Duodenal mucosa (tissue), 2 donors: ENCODE measurements around the gene XYLT1.
A peak's percentile ranks its signal among the peaks of the same experiment; 100 is the strongest.
"Not testable (repeated sequence)": the region's sequence is repeated elsewhere in the genome, so short reads cannot be mapped to it uniquely, and the experiment has no call there.

Source experiments
- H3K27ac ChIP-seq: one replicate; pipeline ENCODE4 v1.7.0; 2013; ENCODE audit warnings: low read depth, low read length
- H3K27me3 ChIP-seq, 2 donors: one replicate each; pipeline ENCODE4 v1.7.0; 2013; ENCODE audit warnings: low read length in 2 of 2, control low read depth in 1 of 2; ENCODE audit not compliant: insufficient read depth in 2 of 2, control insufficient read depth in 1 of 2
- H3K36me3 ChIP-seq, 2 donors: one replicate each; pipeline ENCODE4 v1.7.0; 2013; ENCODE audit warnings: low read length in 2 of 2, control low read depth in 1 of 2; ENCODE audit not compliant: insufficient read depth in 2 of 2, control insufficient read depth in 1 of 2
- H3K4me1 ChIP-seq, 2 donors: one replicate each; pipeline ENCODE4 v1.7.0; 2013; ENCODE audit warnings: low read length in 2 of 2, control low read depth in 1 of 2; ENCODE audit not compliant: insufficient read depth in 2 of 2, control insufficient read depth in 1 of 2
- H3K4me3 ChIP-seq, 2 donors: one replicate each; pipeline ENCODE4 v1.7.0; 2013; ENCODE audit warnings: low read length in 2 of 2, low read depth in 1 of 2
- H3K9ac ChIP-seq, 2 donors: one replicate each; pipeline ENCODE4 v1.7.0; 2013; ENCODE audit warnings: low read length in 2 of 2, low read depth in 1 of 2
- H3K9me3 ChIP-seq, 2 donors: one replicate each; pipeline ENCODE4 v1.7.0; 2013; ENCODE audit warnings: low read length in 2 of 2, control low read depth in 1 of 2; ENCODE audit not compliant: control insufficient read depth in 1 of 2

XYLT1 gene

DNA sequence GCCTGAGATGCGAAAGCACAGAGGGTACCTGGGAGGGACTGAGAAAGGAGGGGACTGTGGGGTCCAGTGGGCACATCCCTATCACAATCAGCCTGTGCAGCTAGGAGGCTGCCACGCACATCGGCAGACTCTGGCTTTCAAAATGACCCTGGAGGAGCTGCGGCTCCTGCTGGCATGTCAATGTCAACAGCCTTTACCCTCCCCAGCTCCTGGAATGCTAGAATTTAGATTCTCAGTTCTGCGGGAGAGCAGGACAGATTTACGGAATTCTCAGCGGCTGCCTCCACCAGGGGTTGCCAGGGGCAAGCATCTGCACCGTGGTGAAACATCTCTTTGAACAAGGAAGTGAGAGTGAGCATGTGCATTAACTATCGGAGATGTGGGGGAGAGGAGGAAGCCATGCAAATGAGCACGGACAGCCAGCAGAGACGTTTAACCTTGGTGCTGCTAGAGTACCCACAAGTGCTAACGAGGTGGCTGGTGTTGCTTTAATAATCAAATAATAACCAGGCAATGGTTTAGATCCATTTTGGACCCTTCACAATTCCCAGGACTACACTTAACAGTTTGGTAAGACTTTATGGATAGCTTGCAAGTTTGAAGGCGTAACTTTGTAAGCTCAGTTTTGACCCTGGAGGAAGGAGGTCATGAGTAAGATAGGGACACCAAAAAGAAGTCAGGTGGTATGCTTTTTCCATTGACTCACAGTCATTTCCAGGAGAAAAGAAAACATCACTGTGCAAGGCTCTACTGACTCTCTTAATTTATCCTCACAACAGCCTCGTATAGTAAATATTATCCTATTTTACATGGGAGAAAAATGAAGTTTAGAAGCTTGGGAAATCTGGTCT is 54.1 kb downstream of the XYLT1 start:
- Histone ChIP-seq H3K9ac (peak overlapping the region; percentile 5 to 19), H3K4me3 (peak overlapping the region; percentile 42 to 48)

DNA sequence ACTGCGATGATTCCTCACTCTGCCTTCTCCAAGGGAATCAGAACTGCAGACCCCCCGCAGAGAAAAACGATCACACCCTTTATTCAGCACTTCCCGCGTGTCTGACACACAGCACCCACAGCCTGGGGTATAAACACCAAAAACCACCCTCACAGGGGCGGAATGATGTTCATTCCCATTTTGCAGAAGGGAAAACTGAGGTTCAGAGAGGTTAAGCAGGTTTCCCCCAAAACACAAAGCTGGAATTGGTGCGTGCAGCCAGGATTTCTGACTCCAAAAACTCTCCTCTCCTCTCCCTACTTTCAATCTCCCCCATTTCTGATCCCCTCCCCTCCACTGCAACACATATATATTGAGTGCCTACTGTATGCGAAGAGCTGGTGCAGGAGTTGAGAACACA is 55.8 kb downstream of the XYLT1 start:
- Histone ChIP-seq H3K4me3 (no peak overlapping the region), H3K36me3 (peaks cover 5% of the 10 kb centered on the region in 2 donors), H3K27ac (no peak overlapping the region), H3K4me1 (peaks cover 3 to 5% of the 10 kb centered on the region in 2 donors), H3K27me3 (no peaks in the 10 kb centered on the region), H3K9ac (no peak overlapping the region), H3K9me3 (no peaks in the 10 kb centered on the region)

More for the DNA sequence above, 54.1 kb downstream of the XYLT1 start:
- Histone ChIP-seq H3K27me3 (no peaks in the 10 kb centered on the region), H3K36me3 (peaks cover 5% of the 10 kb centered on the region in 2 donors), H3K27ac (no peak overlapping the region), H3K4me1 (peaks cover 3 to 5% of the 10 kb centered on the region in 2 donors), H3K9me3 (no peaks in the 10 kb centered on the region)

- H3K36me3 ChIP-seq = peaks cover 5% of the 10 kb centered on the region in 2 donors
- no peaks in the 10 kb centered on the region for H3K27me3 ChIP-seq
- no peak overlapping the region for H3K9ac ChIP-seq
- H3K4me1 ChIP-seq = peaks cover 3 to 5% of the 10 kb centered on the region in 2 donors
- no peak overlapping the region for H3K4me3 ChIP-seq
- H3K27ac ChIP-seq = no peak overlapping the region
- H3K9me3 ChIP-seq = no peaks in the 10 kb centered on the region
These were observed 56.3 kb downstream of the XYLT1 start for GRCh38 chr16:17414421-17414820.

- Histone ChIP-seq H3K36me3 (peaks cover 0 to 5% of the 10 kb centered on the region in 2 donors), H3K4me3 (no peak overlapping the region), H3K9ac (no peak overlapping the region), H3K4me1 (peaks cover 3 to 5% of the 10 kb centered on the region in 2 donors), H3K27ac (no peak overlapping the region), H3K27me3 (no peaks in the 10 kb centered on the region), H3K9me3 (no peaks in the 10 kb centered on the region)
These were observed 57.3 kb downstream of the XYLT1 start for GRCh38 chr16:17413508-17413907.

GRCh38 chr16:17412791-17413190 is 58.0 kb downstream of the XYLT1 start:
- Histone ChIP-seq H3K4me3 (no peak overlapping the region), H3K9me3 (no peaks in the 10 kb centered on the region), H3K27ac (no peak overlapping the region), H3K27me3 (no peaks in the 10 kb centered on the region), H3K4me1 (peaks cover 3 to 5% of the 10 kb centered on the region in 2 donors), H3K9ac (no peak overlapping the region), H3K36me3 (peaks cover 0 to 2% of the 10 kb centered on the region in 2 donors)

GRCh38 chr16:17412221-17412620 is 58.5 kb downstream of the XYLT1 start:
- Histone ChIP-seq H3K27me3 (no peaks in the 10 kb centered on the region), H3K36me3 (no peaks in the 10 kb centered on the region), H3K4me1 (peaks cover 3 to 5% of the 10 kb centered on the region in 2 donors), H3K4me3 (no peak overlapping the region), H3K9ac (no peak overlapping the region), H3K27ac (no peak overlapping the region), H3K9me3 (no peaks in the 10 kb centered on the region)

DNA sequence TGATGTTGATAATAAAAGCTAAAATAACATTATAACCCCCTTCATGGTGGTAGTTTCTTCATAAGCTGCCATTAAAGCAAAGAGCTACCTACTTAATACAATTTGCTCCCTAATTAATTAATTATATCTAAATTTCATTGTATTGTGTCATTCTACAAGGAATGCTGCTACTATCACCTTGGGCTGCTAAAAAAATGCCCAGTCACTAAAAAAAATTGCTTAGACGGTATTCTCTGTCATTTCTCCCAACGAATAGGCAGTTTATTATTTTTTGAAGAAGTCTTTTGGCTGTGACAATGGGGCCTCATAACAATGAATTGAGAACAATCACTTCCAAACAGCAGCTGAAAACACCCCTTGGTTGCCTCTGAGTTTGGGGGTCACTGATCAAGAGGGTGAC is 59.5 kb downstream of the XYLT1 start:
- no peaks in the 10 kb centered on the region for H3K9me3 ChIP-seq
- no peaks in the 10 kb centered on the region for H3K36me3 ChIP-seq
- H3K9ac ChIP-seq = no peak overlapping the region
- H3K27ac ChIP-seq = no peak overlapping the region
- H3K27me3 ChIP-seq = no peaks in the 10 kb centered on the region
- no peak overlapping the region for H3K4me3 ChIP-seq
- peaks cover 0 to 3% of the 10 kb centered on the region in 2 donors for H3K4me1 ChIP-seq

DNA sequence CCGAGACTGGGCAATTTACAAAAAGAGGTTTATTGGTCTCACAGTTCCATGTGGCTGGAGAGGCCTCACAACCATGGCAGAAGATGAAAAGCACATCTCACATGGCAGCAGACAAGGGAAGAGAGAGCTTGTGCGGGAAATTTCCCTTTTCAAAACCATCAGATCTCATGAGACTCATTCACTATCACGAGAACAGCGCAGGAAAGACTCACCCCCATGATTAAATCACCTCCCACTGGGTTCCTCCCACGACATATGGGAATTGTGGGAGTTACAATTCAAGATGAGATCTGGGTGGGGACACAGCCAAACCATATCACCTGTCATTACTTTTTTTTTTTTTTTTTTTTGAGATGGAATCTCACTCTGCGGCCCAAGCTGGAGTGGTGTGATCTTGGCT is 60.4 kb downstream of the XYLT1 start:
- not testable (repeated sequence) for H3K9me3 ChIP-seq, H3K9ac ChIP-seq, H3K36me3 ChIP-seq, H3K27ac ChIP-seq, H3K4me1 ChIP-seq, H3K4me3 ChIP-seq, H3K27me3 ChIP-seq

GRCh38 chr16:17409894-17410293 is 60.9 kb downstream of the XYLT1 start:
- no peak overlapping the region for H3K4me3 ChIP-seq
- no peak overlapping the region for H3K9ac ChIP-seq
- H3K27me3 ChIP-seq = no peaks in the 10 kb centered on the region
- no peaks in the 10 kb centered on the region for H3K9me3 ChIP-seq
- H3K4me1 ChIP-seq = peaks cover 0 to 3% of the 10 kb centered on the region in 2 donors
- no peaks in the 10 kb centered on the region for H3K36me3 ChIP-seq
- no peak overlapping the region for H3K27ac ChIP-seq

GRCh38 chr16:17408955-17409441 is 61.8 kb downstream of the XYLT1 start:
- Histone ChIP-seq H3K4me3 (no peak overlapping the region), H3K27ac (no peak overlapping the region), H3K4me1 (no peaks in the 10 kb centered on the region), H3K27me3 (no peaks in the 10 kb centered on the region), H3K9ac (no peak overlapping the region), H3K9me3 (no peaks in the 10 kb centered on the region), H3K36me3 (peaks cover 0 to 3% of the 10 kb centered on the region in 2 donors)
